ENCODE data around the gene EARS2. TPM values are rescaled to one million over a fixed set of nuclear protein-coding genes. Genes with fewer than 3 reads are reported as not detected.
"Not testable (repeated sequence)": the region's sequence is repeated elsewhere in the genome, so short reads cannot be mapped to it uniquely, and the experiment has no call there.

The EARS2 gene
- 10.6 and 12.7 TPM in 2 replicates for total RNA-seq (2014; rRNA removed; shearing (Covaris generic))

GRCh38 chr16:23556881-23557778, at the start of gene EARS2, which contains the start of gene UBFD1:
EARS2 (minus strand) TSS chr16:23557350; CDS start chr16:23557343, 7 bp downstream.
UBFD1 (plus strand) TSS chr16:23557727; CDS start chr16:23557743, 16 bp downstream.
- DNase-seq (ENCODE audit: low read depth) = peak; percentile 95

GRCh38 chr16:23597003-23597756, 40.0 kb upstream of the EARS2 start:
- DNase-seq (ENCODE audit: low read depth) = peak; percentile 60

- DNase-seq (ENCODE audit: low read depth) = peak; percentile 83
Observed at GRCh38 chr16:23595951-23596720, 39.0 kb upstream of the EARS2 start, which contains the start of gene NDUFAB1. NDUFAB1 (minus strand) TSS chr16:23596316; CDS start chr16:23596290, 26 bp downstream.

GRCh38 chr16:23595246-23595950, 38.2 kb upstream of the EARS2 start:
- no peak for DNase-seq (ENCODE audit: low read depth)

- no peak for DNase-seq (ENCODE audit: low read depth)
Observed at GRCh38 chr16:23594186-23594585, 37.0 kb upstream of the EARS2 start.

- DNase-seq (ENCODE audit: low read depth) = no peak
Observed at GRCh38 chr16:23590181-23590580, 33.0 kb upstream of the EARS2 start.

GRCh38 chr16:23587726-23588125, 30.6 kb upstream of the EARS2 start:
- peak; percentile 33 for DNase-seq (ENCODE audit: low read depth)

- no peak for DNase-seq (ENCODE audit: low read depth)
Observed at GRCh38 chr16:23584186-23585076, 27.3 kb upstream of the EARS2 start.

GRCh38 chr16:23583271-23583670, 26.1 kb upstream of the EARS2 start:
- not testable (repeated sequence) for DNase-seq (ENCODE audit: low read depth)

GRCh38 chr16:23581764-23582163, 24.6 kb upstream of the EARS2 start:
- DNase-seq (ENCODE audit: low read depth) = no peak

- DNase-seq (ENCODE audit: low read depth) = no peak
Observed at GRCh38 chr16:23580391-23580790, 23.2 kb upstream of the EARS2 start.

- DNase-seq (ENCODE audit: low read depth) = no peak
Observed at GRCh38 chr16:23579371-23579770, 22.2 kb upstream of the EARS2 start.

- no peak for DNase-seq (ENCODE audit: low read depth)
Observed at GRCh38 chr16:23578101-23578830, 21.1 kb upstream of the EARS2 start.

GRCh38 chr16:23577493-23577892, 20.3 kb upstream of the EARS2 start:
- DNase-seq (ENCODE audit: low read depth) = no peak

GRCh38 chr16:23575834-23576233, 18.7 kb upstream of the EARS2 start:
- DNase-seq (ENCODE audit: low read depth) = no peak

- no peak for DNase-seq (ENCODE audit: low read depth)
Observed at GRCh38 chr16:23573817-23574216, 16.7 kb upstream of the EARS2 start.

GRCh38 chr16:23572394-23572793, 15.2 kb upstream of the EARS2 start:
- no peak for DNase-seq (ENCODE audit: low read depth)

- no peak for DNase-seq (ENCODE audit: low read depth)
Observed at GRCh38 chr16:23571895-23572294, 14.7 kb upstream of the EARS2 start.

GRCh38 chr16:23570992-23571632, 14.0 kb upstream of the EARS2 start:
- DNase-seq (ENCODE audit: low read depth) = no peak

Measured in RPMI7951 (cell line).